HG02588 (cell line): Measurements from ENCODE around the gene HMOX1.

Experiments used
- ATAC-seq: cut with Tn5 transposase; IDR thresholded peaks from one replicate; pipeline ENCODE4 v1.9.1; 2021; ENCODE audit warnings: mild to moderate bottlenecking, moderate library complexity; ENCODE audit not compliant: unreplicated experiment

HMOX1 gene

GRCh38 chr22:35380537-35381423 lies at the start of gene HMOX1:
HMOX1 (plus strand) TSS chr22:35381096; CDS start chr22:35381174, 78 bp downstream.
- ATAC-seq: peak; percentile 53

- ATAC-seq: no peak
Observed at GRCh38 chr22:35332278-35332677, 48.6 kb upstream of the HMOX1 start.

- ATAC-seq: no peak
Observed at GRCh38 chr22:35333220-35333619, 47.7 kb upstream of the HMOX1 start.

DNA sequence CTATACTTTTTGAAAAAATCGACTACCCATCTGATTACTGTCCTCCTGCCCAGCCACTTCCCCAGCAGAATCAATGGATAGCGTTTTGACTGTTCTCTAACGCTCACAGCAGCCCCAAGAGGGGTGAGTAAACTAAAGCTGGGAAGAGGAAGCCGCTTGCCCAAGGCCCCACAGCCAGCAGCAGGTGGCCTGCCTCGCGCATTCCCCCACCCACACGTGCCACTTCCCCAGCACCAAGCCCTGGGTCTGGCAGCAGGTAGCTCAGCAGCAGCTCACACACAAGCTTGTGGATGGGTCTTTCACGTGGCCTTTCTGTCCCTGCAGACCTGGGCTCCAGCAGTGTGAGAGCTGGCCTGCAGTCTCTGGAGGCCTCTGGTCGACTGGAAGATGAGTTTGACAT lies 46.9 kb upstream of the HMOX1 start:
- no peak for ATAC-seq

- ATAC-seq: no peak
Observed at GRCh38 chr22:35335468-35335867, 45.4 kb upstream of the HMOX1 start.

- ATAC-seq: no peak
Observed at GRCh38 chr22:35335936-35336781, 44.7 kb upstream of the HMOX1 start.

DNA sequence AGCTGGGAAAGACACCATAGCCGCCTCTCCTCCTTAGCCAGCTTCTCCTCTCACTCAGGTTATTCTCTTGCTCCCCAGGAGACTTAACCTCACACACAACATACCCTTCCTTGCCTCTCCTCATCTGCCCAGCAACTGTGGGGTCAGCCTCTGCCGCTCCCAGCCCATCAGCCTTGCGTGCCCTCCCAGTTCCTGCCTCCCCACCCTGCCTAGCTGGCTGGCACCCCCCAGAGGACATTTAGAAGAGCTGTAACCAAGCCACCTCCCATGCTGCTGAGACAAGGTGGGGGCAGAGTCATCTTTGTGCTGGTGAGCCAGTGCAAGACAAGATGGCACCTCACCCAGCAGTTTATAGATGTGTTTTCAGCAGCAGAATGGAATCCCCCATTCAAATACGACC lies 43.0 kb upstream of the HMOX1 start:
- no peak for ATAC-seq

GRCh38 chr22:35341090-35341874 lies 39.6 kb upstream of the HMOX1 start:
- ATAC-seq: no peak

DNA sequence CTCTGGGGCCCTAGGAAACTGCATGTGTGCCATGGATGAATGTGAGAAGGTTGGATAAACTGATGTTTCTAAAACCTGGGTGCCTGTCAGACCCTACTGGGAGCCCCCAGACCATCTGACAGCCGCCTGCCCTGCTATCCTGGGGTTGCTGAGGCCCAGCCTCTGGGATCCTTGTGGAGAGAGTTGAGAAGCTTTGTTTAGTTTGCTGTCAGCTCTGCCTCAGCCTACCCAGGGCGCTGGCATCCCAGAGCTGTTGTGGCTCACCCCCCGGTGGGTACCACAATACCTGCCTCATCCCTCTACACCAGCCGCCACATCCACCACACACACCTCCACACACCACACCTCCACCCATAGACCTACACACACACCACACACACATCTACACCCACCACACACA lies 38.5 kb upstream of the HMOX1 start:
- ATAC-seq: no peak

GRCh38 chr22:35343664-35344550 lies 37.0 kb upstream of the HMOX1 start:
- no peak for ATAC-seq

- no peak for ATAC-seq
Observed at GRCh38 chr22:35344956-35345690, 35.8 kb upstream of the HMOX1 start.

DNA sequence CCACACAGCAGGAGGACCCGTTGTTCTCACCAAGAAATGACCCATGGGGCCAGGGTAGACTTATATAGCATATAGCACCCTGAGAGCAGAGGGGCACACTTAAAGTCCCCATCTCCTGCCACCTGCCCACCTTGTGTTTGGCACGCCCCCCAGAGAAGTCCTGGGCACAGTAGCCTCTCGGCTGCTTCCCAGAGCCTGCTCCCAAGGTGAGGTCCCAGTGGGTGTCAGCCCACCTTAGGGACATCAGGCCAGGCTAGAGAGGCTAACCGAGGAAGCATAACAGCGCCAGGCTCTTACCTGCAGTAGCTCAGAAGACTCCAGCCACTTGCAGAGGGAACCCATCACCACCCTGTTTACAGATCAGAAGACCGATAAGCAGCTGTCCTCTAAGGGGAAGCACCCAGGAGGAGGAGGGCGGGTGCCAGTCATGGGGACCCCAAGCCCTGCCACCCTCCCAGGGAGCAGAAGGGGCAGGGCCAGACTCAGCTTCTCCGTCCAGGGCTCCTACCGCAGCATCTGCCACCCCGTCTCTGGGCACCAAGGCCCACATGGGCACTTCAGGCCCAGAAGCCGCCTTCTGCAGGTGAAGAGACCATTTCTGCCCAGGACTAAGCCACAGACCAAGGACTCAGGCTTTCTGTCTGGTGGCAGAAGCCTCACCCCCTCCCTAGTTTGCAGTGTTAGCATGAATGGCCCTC lies 34.9 kb upstream of the HMOX1 start:
- no peak for ATAC-seq

GRCh38 chr22:35346596-35347220 lies 34.2 kb upstream of the HMOX1 start:
- ATAC-seq: no peak

DNA sequence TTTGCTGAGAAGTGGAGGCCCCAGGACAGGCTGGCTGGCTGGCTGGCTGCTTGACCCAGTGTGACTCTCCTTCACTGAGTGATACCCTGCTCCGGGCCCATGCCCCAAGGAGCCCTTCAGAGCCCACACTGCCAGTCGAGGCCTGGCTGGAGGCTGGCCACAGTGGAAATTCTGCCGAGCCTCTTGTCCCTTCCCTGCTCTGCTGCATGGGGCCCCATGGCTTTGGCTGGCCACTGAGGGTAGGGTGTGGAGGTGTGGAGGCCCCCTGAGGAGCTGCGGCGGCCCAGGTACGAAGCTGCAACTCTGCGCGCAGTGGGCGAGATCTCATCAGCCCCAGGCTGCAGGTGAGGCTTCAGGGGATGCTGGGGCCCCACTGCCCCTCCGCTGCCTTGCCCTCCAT lies 33.4 kb upstream of the HMOX1 start:
- ATAC-seq: no peak

DNA sequence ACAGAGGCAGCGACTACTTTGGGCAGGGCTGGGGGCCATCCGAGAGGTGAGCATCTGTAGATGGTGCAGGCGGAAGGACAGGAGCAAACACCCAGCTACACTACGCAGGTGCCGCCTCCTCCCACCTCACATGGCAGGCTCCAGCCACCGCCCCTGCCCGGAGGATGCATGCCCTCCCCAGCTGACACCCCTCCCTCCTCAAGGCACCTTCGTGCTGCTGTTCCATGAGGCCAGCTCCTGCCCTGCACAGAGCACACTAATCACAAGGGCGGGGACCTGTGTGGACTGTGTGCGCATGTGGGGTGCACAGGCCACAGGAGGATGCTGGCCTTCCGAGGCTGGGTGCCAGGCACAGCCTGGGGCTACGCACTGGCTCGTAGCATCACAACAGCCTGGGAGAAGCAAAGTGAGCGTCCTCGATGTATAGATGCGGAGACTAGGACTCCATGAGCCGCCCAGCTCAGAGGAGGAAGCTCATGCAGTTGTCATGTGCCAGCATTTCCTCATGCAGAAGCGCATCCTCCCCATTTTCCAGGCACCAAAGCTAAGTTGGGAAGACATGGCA lies 32.8 kb upstream of the HMOX1 start:
- ATAC-seq: no peak

DNA sequence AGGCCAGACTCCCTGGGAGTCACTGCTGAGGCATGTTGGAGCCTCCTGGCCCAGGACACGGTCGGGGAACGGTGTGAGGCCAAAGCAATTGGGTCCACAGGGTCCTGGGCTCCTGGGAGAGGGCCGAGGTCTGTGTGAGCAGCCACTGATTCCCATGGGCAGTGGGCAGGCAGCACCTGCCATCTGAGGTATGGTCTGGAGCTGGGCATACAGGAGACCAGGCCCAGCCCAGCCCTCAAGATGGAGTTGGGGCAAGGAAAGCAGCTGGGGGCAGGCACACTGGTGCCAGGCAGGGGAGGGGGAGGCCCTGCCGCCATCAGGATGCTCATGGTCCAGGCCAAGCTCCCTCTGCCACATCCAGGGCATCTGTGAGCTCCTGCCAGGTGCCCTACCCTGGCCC lies 32.2 kb upstream of the HMOX1 start:
- ATAC-seq: no peak

GRCh38 chr22:35349368-35349703 lies 31.6 kb upstream of the HMOX1 start:
- no peak for ATAC-seq
